ENCODE measurements around the gene FGGY.

The FGGY gene

GRCh38 chr1:59510249-59510648 is 213.4 kb downstream of the FGGY start:
- peaks cover 2% of the 10 kb centered on the region for H3K4me1 ChIP-seq (ENCODE audit: insufficient read depth, poor library complexity, severe bottlenecking)
- TF ChIP-seq, protein P1, sequence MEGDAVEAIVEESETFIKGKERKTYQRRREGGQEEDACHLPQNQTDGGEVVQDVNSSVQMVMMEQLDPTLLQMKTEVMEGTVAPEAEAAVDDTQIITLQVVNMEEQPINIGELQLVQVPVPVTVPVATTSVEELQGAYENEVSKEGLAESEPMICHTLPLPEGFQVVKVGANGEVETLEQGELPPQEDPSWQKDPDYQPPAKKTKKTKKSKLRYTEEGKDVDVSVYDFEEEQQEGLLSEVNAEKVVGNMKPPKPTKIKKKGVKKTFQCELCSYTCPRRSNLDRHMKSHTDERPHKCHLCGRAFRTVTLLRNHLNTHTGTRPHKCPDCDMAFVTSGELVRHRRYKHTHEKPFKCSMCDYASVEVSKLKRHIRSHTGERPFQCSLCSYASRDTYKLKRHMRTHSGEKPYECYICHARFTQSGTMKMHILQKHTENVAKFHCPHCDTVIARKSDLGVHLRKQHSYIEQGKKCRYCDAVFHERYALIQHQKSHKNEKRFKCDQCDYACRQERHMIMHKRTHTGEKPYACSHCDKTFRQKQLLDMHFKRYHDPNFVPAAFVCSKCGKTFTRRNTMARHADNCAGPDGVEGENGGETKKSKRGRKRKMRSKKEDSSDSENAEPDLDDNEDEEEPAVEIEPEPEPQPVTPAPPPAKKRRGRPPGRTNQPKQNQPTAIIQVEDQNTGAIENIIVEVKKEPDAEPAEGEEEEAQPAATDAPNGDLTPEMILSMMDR (IDR thresholded peaks at IDR 0.05; ENCODE audit: poor library complexity, severe bottlenecking) = no peak
- no peaks in the 10 kb centered on the region for H3K27me3 ChIP-seq (ENCODE audit: insufficient read depth, poor library complexity, severe bottlenecking)
- ATAC-seq (ENCODE audit: low read depth) = no peak
- no peak overlapping the region for H3K4me3 ChIP-seq (ENCODE audit: severe bottlenecking)
- DNase-seq (ENCODE audit: low spot score) = no peak
- H3K36me3 ChIP-seq (ENCODE audit: low read depth) = no peaks in the 10 kb centered on the region
- no peak overlapping the region for H3K27ac ChIP-seq (ENCODE audit: poor library complexity, severe bottlenecking)
- H3K9me3 ChIP-seq (ENCODE audit: severe bottlenecking) = no peaks in the 10 kb centered on the region

DNA sequence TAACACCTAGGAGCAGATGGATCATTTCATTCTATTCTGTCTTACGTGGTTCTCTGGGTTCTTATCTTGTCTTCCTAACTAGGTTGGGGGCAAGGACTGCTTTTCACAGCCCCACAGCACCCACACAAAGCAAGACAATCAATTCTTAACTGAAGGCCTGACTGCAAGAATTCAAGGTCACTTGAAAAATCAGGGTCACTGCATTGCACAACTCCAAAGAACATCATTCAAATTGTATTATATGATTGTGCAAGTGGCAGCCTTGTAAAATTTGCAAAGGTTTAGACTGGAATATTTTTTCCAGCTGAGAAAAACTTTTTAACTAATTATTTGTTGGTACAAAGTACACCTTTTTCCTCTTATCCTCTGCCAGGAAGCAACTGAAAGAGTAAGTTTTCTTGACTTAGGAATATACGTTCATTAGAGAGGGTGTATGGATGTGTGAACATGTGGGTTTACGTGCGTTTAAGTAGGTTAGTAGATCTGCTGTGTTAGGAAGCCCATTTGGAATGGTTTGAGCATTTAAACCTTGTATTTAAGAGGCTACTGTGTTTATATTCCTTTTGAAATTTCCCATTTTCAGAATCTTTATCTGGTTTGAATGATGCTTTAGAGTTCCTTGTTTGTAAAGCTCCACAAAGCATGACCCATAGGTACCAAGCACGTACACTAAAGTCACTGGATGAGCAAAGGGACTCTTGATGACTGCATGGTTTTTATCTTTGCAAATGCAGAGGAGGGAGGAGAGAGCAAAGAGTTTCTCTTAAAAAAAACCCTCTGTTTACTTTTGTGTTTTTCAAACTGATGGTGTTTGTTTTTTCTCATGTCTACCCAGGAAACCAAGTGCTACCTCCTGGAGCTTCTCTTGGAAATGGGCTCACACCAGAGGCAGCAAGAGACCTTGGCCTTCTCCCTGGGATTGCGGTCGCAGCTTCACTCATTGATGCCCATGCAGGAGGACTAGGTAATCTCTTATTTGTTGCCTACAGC is 214.9 kb downstream of the FGGY start:
- Histone ChIP-seq H3K27ac (ENCODE audit: poor library complexity, severe bottlenecking) (no peak overlapping the region), H3K27me3 (ENCODE audit: insufficient read depth, poor library complexity, severe bottlenecking) (no peaks in the 10 kb centered on the region), H3K4me3 (ENCODE audit: severe bottlenecking) (no peak overlapping the region), H3K36me3 (ENCODE audit: low read depth) (no peaks in the 10 kb centered on the region), H3K9me3 (ENCODE audit: severe bottlenecking) (no peaks in the 10 kb centered on the region), H3K4me1 (ENCODE audit: insufficient read depth, poor library complexity, severe bottlenecking) (no peaks in the 10 kb centered on the region)
- ATAC-seq (ENCODE audit: low read depth) (no peak), DNase-seq (ENCODE audit: low spot score) (no peak)
- TF ChIP-seq, protein P1 (IDR thresholded peaks at IDR 0.05; ENCODE audit: poor library complexity, severe bottlenecking) = no peak

DNA sequence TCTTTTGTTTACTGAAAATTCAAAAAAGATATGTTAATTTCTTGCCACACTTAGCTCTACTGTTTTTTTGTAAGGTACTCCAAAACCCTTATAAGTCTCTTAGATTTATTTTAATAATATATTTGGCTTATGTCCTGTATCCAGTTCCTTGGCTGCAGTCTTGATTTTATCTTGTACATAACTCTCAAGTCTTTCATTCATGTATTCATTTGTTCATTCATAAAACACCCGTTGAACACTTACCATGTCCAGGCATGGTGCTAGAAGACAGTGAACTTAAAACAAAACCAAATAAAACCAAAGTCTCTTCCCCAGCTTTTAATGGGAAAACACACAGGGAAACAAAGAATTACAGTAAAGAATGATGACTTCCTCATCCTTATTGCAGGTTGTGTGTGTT is 215.8 kb downstream of the FGGY start:
- ATAC-seq (ENCODE audit: low read depth) = no peak
- Histone ChIP-seq H3K27me3 (ENCODE audit: insufficient read depth, poor library complexity, severe bottlenecking) (no peaks in the 10 kb centered on the region), H3K27ac (ENCODE audit: poor library complexity, severe bottlenecking) (no peak overlapping the region), H3K36me3 (ENCODE audit: low read depth) (no peaks in the 10 kb centered on the region), H3K9me3 (ENCODE audit: severe bottlenecking) (no peaks in the 10 kb centered on the region), H3K4me3 (ENCODE audit: severe bottlenecking) (no peak overlapping the region), H3K4me1 (ENCODE audit: insufficient read depth, poor library complexity, severe bottlenecking) (no peaks in the 10 kb centered on the region)
- no peak for DNase-seq (ENCODE audit: low spot score)
- TF ChIP-seq, protein P1 (IDR thresholded peaks at IDR 0.05; ENCODE audit: poor library complexity, severe bottlenecking) = no peak

- TF ChIP-seq, protein P1 (IDR thresholded peaks at IDR 0.05; ENCODE audit: poor library complexity, severe bottlenecking) = no peak
- Histone ChIP-seq H3K4me3 (ENCODE audit: severe bottlenecking) (no peak overlapping the region), H3K36me3 (ENCODE audit: low read depth) (no peaks in the 10 kb centered on the region), H3K4me1 (ENCODE audit: insufficient read depth, poor library complexity, severe bottlenecking) (no peaks in the 10 kb centered on the region), H3K9me3 (ENCODE audit: severe bottlenecking) (no peaks in the 10 kb centered on the region), H3K27me3 (ENCODE audit: insufficient read depth, poor library complexity, severe bottlenecking) (no peaks in the 10 kb centered on the region), H3K27ac (ENCODE audit: poor library complexity, severe bottlenecking) (no peak overlapping the region)
- DNase-seq (ENCODE audit: low spot score) (no peak), ATAC-seq (ENCODE audit: low read depth) (no peak)
Observed at GRCh38 chr1:59514061-59514909, 217.4 kb downstream of the FGGY start.
